ENCODE data around the gene USP17L20. TPM values are rescaled to one million over a fixed set of nuclear protein-coding genes. Genes with fewer than 3 reads are reported as not detected.
"Not testable (repeated sequence)": the region's sequence is repeated elsewhere in the genome, so short reads cannot be mapped to it uniquely, and the experiment has no call there.

USP17L20 gene
- total RNA-seq = not detected

DNA sequence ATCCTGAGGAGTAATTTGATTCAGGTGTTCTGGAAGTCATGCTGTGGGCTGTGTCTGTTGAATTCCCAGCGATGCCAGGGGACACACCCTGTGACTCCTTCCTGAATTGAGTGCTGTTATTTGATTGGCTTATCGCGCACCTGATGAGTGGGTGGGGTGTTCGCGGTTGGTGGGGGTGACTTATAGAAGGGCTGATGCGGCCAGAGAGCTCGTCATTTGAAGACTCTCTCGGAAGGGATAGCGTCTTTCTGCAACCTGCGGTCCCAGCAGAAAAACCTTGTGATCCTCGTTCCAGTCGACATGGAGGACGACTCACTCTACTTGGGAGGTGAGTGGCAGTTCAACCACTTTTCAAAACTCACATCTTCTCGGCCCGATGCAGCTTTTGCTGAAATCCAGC lies at the start of gene USP17L20:
Gene USP17L20 (plus strand): TSS at position 301 of the 400 bp plus-strand sequence. CDS start 0 bp downstream, at position 301.
- not testable (repeated sequence) for H3K27me3 ChIP-seq; H3K36me3 ChIP-seq; H3K4me3 ChIP-seq; DNase-seq; H3K27ac ChIP-seq; ATAC-seq (ENCODE audit: low FRiP score in 2 of 2); H3K9me3 ChIP-seq; H3K4me1 ChIP-seq
- WGBS, 2 donors = no CpG with 5 or more reads among the region's 15 CpGs

GRCh38 chr4:9210357-9210756 lies 47.6 kb upstream of the USP17L20 start, which contains the start of gene USP17L10:
Gene USP17L10 (plus strand): TSS chr4:9210657. CDS start chr4:9210657, 0 bp downstream.
- H3K36me3 ChIP-seq; H3K4me1 ChIP-seq; H3K4me3 ChIP-seq; H3K27ac ChIP-seq; H3K9me3 ChIP-seq; H3K27me3 ChIP-seq; DNase-seq; ATAC-seq (ENCODE audit: low FRiP score in 2 of 2): not testable (repeated sequence)
- WGBS, 2 donors = no CpG with 5 or more reads among the region's 13 CpGs

- not testable (repeated sequence) for H3K4me3 ChIP-seq; ATAC-seq (ENCODE audit: low FRiP score in 2 of 2); H3K9me3 ChIP-seq; H3K27ac ChIP-seq; H3K4me1 ChIP-seq; H3K36me3 ChIP-seq; H3K27me3 ChIP-seq
- WGBS, 2 donors = 75 to 78% methylated on average over 9 to 11 of the region's 14 CpGs
- DNase-seq = peak in 1 of 2 donors; percentile 19
Measured at GRCh38 chr4:9214701-9215100, 43.2 kb upstream of the USP17L20 start.

- not testable (repeated sequence) for H3K4me3 ChIP-seq; H3K36me3 ChIP-seq; H3K4me1 ChIP-seq; ATAC-seq (ENCODE audit: low FRiP score in 2 of 2); H3K9me3 ChIP-seq; DNase-seq; H3K27me3 ChIP-seq; H3K27ac ChIP-seq
- no CpG with 5 or more reads among the region's 14 CpGs for WGBS, 2 donors
Measured at GRCh38 chr4:9215105-9215504, 42.8 kb upstream of the USP17L20 start, which contains the start of gene USP17L11. Gene USP17L11 (plus strand): TSS chr4:9215405. CDS start chr4:9215405, 0 bp downstream.

DNA sequence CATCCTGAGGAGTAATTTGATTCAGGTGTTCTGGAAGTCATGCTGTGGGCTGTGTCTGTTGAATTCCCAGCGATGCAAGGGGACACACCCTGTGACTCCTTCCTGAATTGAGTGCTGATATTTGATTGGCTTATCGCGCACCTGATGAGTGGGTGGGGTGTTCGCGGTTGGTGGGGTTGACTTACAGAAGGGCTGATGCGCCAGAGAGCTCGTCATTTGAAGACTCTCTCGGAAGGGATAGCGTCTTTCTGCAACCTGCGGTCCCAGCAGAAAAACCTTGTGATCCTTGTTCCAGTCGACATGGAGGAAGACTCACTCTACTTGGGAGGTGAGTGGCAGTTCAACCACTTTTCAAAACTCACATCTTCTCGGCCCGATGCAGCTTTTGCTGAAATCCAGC lies 38.1 kb upstream of the USP17L20 start, which contains the start of gene USP17L12:
Gene USP17L12 (plus strand): TSS at position 301 of the 400 bp plus-strand sequence. CDS start 0 bp downstream, at position 301.
- not testable (repeated sequence) for H3K4me1 ChIP-seq; ATAC-seq (ENCODE audit: low FRiP score in 2 of 2); H3K27ac ChIP-seq; H3K27me3 ChIP-seq; H3K9me3 ChIP-seq; DNase-seq; H3K4me3 ChIP-seq; H3K36me3 ChIP-seq
- WGBS, 2 donors = no CpG with 5 or more reads among the region's 13 CpGs

DNA sequence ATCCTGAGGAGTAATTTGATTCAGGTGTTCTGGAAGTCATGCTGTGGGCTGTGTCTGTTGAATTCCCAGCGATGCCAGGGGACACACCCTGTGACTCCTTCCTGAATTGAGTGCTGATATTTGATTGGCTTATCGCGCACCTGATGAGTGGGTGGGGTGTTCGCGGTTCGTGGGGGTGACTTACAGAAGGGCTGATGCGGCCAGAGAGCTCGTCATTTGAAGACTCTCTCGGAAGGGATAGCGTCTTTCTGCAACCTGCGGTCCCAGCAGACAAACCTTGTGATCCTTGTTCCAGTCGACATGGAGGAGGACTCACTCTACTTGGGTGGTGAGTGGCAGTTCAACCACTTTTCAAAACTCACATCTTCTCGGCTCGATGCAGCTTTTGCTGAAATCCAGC lies 33.3 kb upstream of the USP17L20 start, which contains the start of gene USP17L13:
Gene USP17L13 (plus strand): TSS at position 301 of the 400 bp plus-strand sequence. CDS start 0 bp downstream, at position 301.
- WGBS, 2 donors = no CpG with 5 or more reads among the region's 14 CpGs
- not testable (repeated sequence) for ATAC-seq (ENCODE audit: low FRiP score in 2 of 2); H3K27ac ChIP-seq; H3K36me3 ChIP-seq; H3K4me1 ChIP-seq; H3K4me3 ChIP-seq; H3K9me3 ChIP-seq; DNase-seq; H3K27me3 ChIP-seq

GRCh38 chr4:9230249-9230648 lies 27.7 kb upstream of the USP17L20 start:
- DNase-seq = peak in 1 of 2 donors; percentile 10
- not testable (repeated sequence) for H3K4me1 ChIP-seq; H3K27ac ChIP-seq; H3K27me3 ChIP-seq; H3K9me3 ChIP-seq; H3K36me3 ChIP-seq; ATAC-seq (ENCODE audit: low FRiP score in 2 of 2); H3K4me3 ChIP-seq
- 92 to 93% methylated on average over 5 of the region's 8 CpGs for WGBS, 2 donors

DNA sequence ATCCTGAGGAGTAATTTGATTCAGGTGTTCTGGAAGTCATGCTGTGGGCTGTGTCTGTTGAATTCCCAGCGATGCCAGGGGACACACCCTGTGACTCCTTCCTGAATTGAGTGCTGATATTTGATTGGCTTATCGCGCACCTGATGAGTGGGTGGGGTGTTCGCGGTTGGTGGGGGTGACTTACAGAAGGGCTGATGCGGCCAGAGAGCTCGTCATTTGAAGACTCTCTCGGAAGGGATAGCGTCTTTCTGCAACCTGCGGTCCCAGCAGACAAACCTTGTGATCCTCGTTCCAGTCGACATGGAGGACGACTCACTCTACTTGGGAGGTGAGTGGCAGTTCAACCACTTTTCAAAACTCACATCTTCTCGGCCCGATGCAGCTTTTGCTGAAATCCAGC lies 23.8 kb upstream of the USP17L20 start, which contains the start of gene USP17L15:
Gene USP17L15 (plus strand): TSS at position 301 of the 400 bp plus-strand sequence. CDS start 0 bp downstream, at position 301.
- not testable (repeated sequence) for H3K4me3 ChIP-seq; H3K36me3 ChIP-seq; H3K27ac ChIP-seq; ATAC-seq (ENCODE audit: low FRiP score in 2 of 2); H3K4me1 ChIP-seq; DNase-seq; H3K27me3 ChIP-seq; H3K9me3 ChIP-seq
- WGBS, 2 donors = no CpG with 5 or more reads among the region's 15 CpGs

- H3K4me1 ChIP-seq; H3K27me3 ChIP-seq; ATAC-seq (ENCODE audit: low FRiP score in 2 of 2); H3K27ac ChIP-seq; H3K36me3 ChIP-seq; H3K9me3 ChIP-seq; H3K4me3 ChIP-seq: not testable (repeated sequence)
- DNase-seq = peak in 1 of 2 donors; percentile 15
- no CpG with 5 or more reads among the region's 12 CpGs for WGBS, 2 donors
Measured at GRCh38 chr4:9238461-9238860, 19.5 kb upstream of the USP17L20 start.

- H3K27me3 ChIP-seq; H3K27ac ChIP-seq; H3K9me3 ChIP-seq; H3K4me3 ChIP-seq; ATAC-seq (ENCODE audit: low FRiP score in 2 of 2); DNase-seq; H3K36me3 ChIP-seq; H3K4me1 ChIP-seq: not testable (repeated sequence)
- 83 to 88% methylated on average over 7 of the region's 14 CpGs for WGBS, 2 donors
Measured at GRCh38 chr4:9243579-9243978, 14.3 kb upstream of the USP17L20 start, which contains the start of gene USP17L17. Gene USP17L17 (plus strand): TSS chr4:9243879. CDS start chr4:9243879, 0 bp downstream.

GRCh38 chr4:9247953-9248680 lies 9.8 kb upstream of the USP17L20 start, which contains the start of gene USP17L18:
Gene USP17L18 (plus strand): TSS chr4:9248630. CDS start chr4:9248630, 0 bp downstream.
- not testable (repeated sequence) for H3K36me3 ChIP-seq; H3K9me3 ChIP-seq; H3K4me1 ChIP-seq; ATAC-seq (ENCODE audit: low FRiP score in 2 of 2); H3K27ac ChIP-seq; H3K27me3 ChIP-seq; H3K4me3 ChIP-seq
- peak in 1 of 2 donors; percentile 20 for DNase-seq
- 92 to 96% methylated on average over 12 to 14 of the region's 26 CpGs for WGBS, 2 donors

- ATAC-seq (ENCODE audit: low FRiP score in 2 of 2); H3K36me3 ChIP-seq; H3K27ac ChIP-seq; DNase-seq; H3K9me3 ChIP-seq; H3K4me3 ChIP-seq; H3K27me3 ChIP-seq; H3K4me1 ChIP-seq: not testable (repeated sequence)
- WGBS, 2 donors = no CpG with 5 or more reads among the region's 13 CpGs
Measured at GRCh38 chr4:9253078-9253477, 4.8 kb upstream of the USP17L20 start, which contains the start of gene USP17L19. Gene USP17L19 (plus strand): TSS chr4:9253378. CDS start chr4:9253378, 0 bp downstream.

DNA sequence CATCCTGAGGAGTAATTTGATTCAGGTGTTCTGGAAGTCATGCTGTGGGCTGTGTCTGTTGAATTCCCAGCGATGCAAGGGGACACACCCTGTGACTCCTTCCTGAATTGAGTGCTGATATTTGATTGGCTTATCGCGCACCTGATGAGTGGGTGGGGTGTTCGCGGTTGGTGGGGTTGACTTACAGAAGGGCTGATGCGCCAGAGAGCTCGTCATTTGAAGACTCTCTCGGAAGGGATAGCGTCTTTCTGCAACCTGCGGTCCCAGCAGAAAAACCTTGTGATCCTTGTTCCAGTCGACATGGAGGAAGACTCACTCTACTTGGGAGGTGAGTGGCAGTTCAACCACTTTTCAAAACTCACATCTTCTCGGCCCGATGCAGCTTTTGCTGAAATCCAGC lies 4.6 kb downstream of the USP17L20 start, which contains the start of gene USP17L21:
Gene USP17L21 (plus strand): TSS at position 301 of the 400 bp plus-strand sequence. CDS start 0 bp downstream, at position 301.
- not testable (repeated sequence) for DNase-seq; ATAC-seq (ENCODE audit: low FRiP score in 2 of 2); H3K4me3 ChIP-seq; H3K27ac ChIP-seq; H3K27me3 ChIP-seq; H3K4me1 ChIP-seq; H3K9me3 ChIP-seq; H3K36me3 ChIP-seq
- no CpG with 5 or more reads among the region's 13 CpGs for WGBS, 2 donors

Measured in upper lobe of left lung (tissue), 6 donors.